T47D (cell line): ENCODE data around the gene GCLC.

Experiments
- DNase-seq, 2 experiments: peaks; one replicate each; pipeline versions ENCODE4 v3.0.0 to v3.0.0-alpha.2; 2011 to 2012; ENCODE audit warnings: low read depth in 1 of 2, low spot score in 1 of 2
- JUND ChIP-seq: IDR thresholded peaks from 2 replicates; pipeline ENCODE4 v1.6.1; 2012; ENCODE audit warnings: low read depth
- in situ Hi-C: cut with HindIII; loops from 2 replicates; pipeline ENCODE4 v1.10.0; 2016; ENCODE audit warnings: low sequenced_read_pairs, low pct_unique_long_range_greater_than_20kb

GCLC gene

DNA sequence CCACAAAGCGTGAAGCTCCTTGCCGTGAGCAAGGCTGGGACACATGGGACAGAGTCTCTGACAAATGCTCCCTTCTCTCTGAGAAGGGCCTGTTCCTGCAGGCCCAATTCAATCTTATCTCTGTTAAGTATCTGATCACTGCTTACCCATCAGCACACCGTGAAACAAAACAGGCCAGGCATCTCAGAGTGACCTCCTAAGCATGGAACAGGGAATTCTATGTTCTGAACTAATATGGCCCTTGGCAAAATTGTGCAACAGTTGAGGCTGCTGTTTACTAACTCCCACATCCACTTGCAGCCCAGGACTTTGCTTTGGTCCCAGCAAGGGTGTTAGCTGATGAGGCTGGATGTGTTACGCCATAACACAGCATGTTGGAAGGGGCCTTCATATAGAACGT, 79.2 kb downstream of the GCLC start:
- peak in 1 of 2 experiments; percentile 88 for DNase-seq
- in situ Hi-C loops = no loop called here
- peak; percentile 95; the same call in 1 of the 2 replicates for TF ChIP-seq JUND

- DNase-seq = peak in 1 of 2 experiments; percentile 83
- in situ Hi-C loops = no loop called here
- TF ChIP-seq JUND = peak; percentile 54; the same call in 1 of the 2 replicates
Measured at GRCh38 chr6:53464927-53465460, 79.9 kb downstream of the GCLC start.

DNA sequence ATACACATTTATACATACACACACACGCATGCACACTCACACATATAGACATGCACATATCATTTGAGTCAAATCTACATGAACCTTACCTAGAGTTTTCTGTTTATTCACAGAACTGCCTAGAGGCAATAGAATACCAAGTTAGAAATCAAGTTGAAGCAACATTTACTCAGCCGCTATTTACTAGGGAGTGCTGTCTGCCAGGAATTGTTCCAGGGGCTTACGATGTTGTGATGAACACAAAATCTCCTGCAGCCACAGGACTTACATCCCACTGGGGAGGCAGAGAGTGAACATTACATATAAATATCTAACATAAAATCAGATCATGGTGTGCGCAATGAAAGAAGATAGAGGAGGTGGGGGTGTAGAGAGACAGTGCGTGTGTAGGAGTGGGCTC, 80.4 kb downstream of the GCLC start:
- in situ Hi-C loops = no loop called here
- TF ChIP-seq JUND = peak; percentile 55; the same call in 1 of the 2 replicates
- peak in 1 of 2 experiments; percentile 70 for DNase-seq

DNA sequence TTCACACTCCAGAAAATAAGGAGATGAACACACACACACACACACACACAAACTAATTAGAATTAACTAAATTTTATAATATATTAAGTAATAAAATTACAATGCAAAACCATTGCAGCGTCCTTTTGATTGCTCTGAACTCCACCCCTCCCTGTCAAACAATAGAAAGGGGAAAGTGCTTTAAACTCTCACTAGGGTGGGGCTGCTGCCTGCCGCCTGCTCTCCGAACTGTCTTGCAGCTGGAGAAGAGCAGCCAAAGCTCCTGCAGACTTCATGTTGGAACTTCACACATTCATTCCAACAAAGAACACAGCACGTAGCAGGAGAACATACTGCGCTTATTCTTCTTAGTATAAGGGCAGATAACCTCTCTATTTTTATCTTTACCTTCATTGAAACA, 83.2 kb downstream of the GCLC start:
- DNase-seq = no peak
- in situ Hi-C loops = no loop called here
- no peak for TF ChIP-seq JUND

DNA sequence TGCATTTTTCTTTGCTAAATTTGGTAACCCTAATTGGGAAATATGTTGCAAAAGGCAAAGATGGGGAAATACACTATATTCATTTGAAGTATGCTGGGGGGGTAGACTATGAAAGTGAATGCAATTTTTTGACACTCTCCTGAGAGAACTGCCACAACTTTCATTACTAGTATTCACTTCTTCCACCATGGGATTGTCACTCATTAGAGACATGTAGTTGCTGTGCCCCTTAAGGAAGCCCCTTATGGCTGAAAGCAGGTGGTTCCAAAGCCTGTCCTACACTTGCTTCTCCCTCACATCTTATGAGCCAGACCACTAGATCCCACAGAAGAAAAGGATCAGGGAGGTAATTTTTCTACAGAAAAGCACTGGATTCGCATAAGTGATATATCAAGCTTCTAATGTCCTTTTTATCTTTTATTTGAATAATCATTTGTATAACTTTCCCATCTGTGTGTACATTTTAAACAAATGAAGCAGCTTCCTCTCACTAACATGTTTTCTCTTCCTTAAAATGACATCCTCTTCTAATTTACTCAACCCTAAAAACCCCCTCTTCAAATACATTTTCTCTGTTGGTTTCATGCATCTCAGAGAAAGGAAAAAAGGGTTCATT, 83.8 kb downstream of the GCLC start:
- in situ Hi-C loops = no loop called here
- no peak for DNase-seq

GRCh38 chr6:53458105-53458866, 86.6 kb downstream of the GCLC start:
- in situ Hi-C loops = no loop called here
- TF ChIP-seq JUND = no peak
- DNase-seq = peak in 1 of 2 experiments; percentile 26

More for the DNA sequence above, 83.8 kb downstream of the GCLC start:
- TF ChIP-seq JUND = no peak

GRCh38 chr6:53456809-53457208, 88.1 kb downstream of the GCLC start:
- in situ Hi-C loops = no loop called here
- no peak for TF ChIP-seq JUND
- DNase-seq = no peak

GRCh38 chr6:53455678-53456077, 89.2 kb downstream of the GCLC start:
- no peak for TF ChIP-seq JUND
- no peak for DNase-seq
- in situ Hi-C loops = no loop called here

- no peak for DNase-seq
- no peak for TF ChIP-seq JUND
- in situ Hi-C loops = no loop called here
Measured at GRCh38 chr6:53451165-53451564, 93.7 kb downstream of the GCLC start.

- in situ Hi-C loops = no loop called here
- DNase-seq = no peak
- TF ChIP-seq JUND = no peak
Measured at GRCh38 chr6:53447865-53448264, 97.0 kb downstream of the GCLC start.
